ENCODE data around the gene SELENOF.
"Not testable (repeated sequence)": the region's sequence is repeated elsewhere in the genome, so short reads cannot be mapped to it uniquely, and the experiment has no call there.

SELENOF gene

DNA sequence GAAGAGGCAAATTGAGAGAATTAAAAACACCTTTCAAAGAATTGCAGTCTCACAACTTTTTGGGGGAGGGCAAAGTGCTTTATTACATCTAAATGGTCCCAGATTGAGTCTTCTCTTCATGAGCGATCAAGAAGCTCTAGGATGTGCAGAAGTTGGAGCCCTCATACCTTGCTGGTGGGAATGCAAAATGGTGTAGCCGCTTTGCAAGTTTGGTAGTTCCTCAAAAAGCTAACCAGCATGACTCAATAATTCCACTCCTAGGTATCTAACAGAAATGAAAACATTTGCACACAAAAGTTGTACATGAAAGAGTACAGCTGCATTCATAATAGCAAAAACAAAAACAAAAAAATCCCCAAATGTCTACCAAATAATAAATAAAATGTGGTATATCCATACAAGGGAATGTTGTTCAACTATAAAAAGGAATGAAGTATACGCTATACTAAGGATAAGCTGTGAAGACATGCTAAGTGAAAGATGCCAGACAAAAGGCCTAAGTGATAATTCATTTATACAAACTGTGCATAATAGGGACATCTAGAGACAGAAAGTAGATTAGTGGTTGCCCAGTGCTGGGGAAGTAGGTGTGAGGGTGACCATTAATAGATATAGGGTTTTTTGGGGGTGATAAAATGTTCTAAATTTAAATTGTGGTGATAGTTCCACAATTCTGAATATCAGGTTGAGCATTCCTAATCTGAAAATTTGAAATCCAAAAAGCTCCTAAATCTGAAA is 55.2 kb downstream of the SELENOF start:
- DNase-seq (ENCODE audit: low read depth, low spot score): no peak

DNA sequence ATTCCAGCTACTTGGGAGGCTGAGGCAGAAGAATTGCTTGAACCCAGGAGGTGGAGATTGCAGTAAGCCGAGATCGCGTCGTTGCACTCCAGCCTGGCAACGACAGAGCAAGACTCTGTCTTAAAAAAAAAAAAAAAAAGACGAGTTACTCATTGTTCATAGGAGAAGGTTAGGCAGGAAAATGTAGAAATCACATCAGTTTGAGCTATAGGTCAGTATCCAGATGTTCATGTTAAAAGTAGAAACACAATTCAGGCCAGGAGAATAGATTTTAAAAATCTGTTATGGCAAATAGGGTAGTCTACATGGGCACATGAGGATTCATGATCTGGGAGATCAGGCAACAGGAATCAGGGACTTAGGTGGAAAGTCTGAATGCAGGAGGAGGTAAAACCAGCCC is 57.7 kb downstream of the SELENOF start:
- DNase-seq (ENCODE audit: low read depth, low spot score): no peak

DNA sequence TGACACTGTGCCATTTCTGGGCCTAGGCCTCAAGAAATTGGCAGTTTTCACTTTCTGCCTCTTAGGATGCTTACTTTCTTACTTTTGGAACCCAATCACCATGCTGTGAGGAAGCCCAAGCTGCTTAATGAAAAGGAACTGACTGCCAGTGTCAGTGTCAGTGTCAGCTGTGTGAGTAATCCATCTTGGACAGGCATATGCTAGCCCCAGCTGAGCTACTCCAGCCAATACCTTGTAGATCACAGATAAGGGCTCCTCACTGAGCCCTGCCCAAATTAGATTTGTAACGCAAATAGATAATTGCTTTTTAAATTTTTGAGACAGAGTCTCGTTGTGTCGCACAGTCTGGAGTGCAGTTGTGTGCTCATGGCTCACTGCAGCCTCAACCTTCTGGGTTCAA is 59.6 kb downstream of the SELENOF start:
- no peak for DNase-seq (ENCODE audit: low read depth, low spot score)

DNA sequence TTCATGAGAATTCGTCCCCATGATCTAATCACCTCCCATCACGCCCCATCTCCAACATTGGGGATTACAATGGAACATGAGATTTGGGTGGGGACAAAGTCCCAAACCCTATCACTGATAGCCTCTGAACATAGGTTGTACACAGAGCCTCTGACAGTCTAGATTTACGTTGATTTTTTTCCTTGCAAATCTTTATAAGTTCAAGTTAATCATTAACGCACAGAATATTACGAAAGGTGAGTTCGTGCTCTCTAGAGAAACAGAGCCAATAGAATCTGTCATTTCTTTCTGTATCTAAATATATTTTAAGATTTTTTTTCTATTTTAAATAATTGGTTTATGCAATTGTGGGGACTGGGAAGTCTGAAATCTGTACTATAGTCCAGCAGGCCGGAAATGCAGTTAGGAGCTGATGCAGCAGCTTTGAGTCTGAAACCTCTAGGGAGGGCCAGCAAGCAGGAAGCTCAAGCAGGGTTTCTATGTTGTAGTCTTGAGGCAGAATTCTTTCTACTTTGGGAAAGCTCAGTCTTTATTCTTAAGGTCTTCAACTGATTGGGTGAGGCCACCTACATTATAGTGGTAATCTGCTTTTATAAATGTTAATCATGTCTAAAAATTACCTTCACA is 61.0 kb downstream of the SELENOF start:
- DNase-seq (ENCODE audit: low read depth, low spot score): no peak

DNA sequence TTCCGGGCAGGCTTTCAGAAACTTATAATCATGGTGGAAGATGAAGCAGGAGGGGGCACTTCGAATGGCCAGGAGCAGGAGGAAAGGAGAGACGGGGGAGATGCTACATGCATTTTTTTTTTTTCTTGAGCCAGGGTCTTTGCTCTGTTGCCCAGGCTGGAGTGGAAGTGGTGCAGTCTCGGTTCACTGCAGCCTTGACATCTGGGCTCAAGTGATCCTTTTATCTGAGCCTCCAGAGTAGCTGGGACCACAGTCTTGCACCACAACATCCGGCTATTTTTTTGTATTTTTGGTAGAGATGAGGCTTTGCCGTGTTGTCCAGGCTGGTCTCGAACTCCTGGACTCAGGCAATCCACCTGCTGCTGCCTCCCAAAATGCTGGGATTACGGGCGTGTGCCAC is 61.6 kb downstream of the SELENOF start:
- DNase-seq (ENCODE audit: low read depth, low spot score): no peak

DNA sequence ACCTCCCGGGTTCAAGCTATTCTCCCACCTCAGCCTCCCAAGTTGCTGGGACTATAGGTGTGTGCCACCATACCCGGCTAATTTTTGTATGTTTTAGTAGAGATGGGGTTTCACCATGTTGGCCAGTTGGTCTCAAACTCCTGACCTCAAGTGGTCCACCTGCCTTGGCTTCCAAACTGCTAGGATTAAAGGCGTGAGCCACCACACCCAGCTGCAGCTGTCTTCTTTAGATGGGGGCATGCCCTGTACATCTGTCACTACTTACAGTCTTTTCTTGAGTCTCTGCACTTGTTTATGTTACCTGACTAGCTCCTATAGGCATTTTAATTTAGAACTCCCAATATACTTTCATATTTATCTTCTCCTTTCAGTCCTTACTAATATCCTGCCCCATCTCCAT is 64.2 kb downstream of the SELENOF start:
- DNase-seq (ENCODE audit: low read depth, low spot score): no peak

DNA sequence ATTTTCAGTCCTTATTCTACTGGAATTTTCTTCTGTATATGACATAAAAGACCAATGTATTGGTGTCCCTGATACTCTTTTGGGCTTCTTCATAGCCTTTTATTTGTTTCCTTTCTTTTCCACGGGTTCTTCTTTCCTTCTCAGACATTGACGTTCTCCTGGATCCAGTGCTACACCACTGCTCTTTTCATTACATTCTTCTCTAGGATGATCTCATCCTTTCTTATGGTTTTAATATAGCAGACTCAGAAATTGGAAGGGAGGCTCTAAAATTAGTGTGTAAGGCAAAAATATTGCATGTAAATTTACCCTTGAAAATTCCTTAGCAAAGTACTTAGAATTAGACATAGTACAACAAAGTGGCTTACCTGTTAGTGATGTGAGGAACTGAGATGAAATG is 65.3 kb downstream of the SELENOF start:
- DNase-seq (ENCODE audit: low read depth, low spot score): no peak

DNA sequence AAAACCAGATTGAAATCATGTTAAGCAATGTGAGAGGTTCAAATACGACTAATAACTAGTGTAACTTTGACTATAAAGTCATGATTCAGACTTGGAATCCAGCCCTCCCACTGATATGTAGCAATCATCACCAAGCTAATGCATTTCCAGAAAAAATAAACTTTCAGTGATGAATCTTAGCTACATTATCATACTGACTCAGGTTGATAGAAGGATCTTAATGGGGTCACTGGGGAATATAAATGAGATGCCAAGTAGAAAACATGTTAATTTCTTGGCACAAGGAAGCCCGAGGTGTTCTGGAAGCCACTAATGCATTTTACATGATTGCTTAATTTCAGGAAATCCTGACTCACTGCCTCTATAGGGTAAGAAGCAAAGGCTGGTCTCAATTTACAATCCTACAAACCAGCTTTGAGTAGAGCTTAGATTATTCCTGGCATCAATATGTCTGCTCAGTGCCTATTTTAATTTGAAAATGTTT is 67.7 kb downstream of the SELENOF start:
- no peak for DNase-seq (ENCODE audit: low read depth, low spot score)

DNA sequence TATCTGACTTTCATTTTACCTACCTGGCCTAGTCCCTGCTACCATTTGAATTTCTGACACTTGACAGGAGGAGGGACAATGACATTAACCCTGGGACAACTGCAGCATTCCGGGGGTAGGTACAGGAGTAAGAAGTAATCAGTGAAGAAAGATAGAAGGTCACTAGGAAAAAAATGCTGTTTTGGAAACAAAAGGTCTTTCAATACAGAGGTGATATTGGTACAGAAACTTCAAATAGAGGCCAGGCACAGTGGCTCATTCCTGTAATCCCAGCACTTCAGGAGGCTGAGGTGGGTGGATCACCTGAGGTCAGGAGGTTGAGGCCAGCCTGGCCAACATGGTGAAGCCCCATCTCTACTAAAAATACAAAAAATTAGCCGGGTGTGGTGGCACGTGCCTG is 68.4 kb downstream of the SELENOF start:
- DNase-seq (ENCODE audit: low read depth, low spot score): no peak

DNA sequence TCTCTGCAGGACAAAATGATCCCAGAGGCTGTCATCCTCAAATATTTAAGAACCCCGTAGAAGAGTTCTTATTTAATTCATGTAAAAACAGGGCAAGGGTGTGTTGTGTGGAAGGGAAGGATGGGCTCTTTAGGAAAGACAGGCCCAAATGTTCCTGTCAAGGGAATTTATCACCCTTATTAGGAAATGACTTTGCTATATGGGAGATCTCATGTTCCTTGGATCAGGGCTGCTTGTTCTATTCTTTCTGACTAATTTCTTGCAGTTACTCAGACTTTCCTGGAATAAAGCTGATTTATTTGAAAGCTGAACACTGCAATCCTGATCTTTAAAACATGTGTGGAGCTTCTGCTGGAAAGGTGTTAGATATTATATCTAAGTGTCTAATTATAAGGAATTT is 72.8 kb downstream of the SELENOF start:
- DNase-seq (ENCODE audit: low read depth, low spot score): no peak

DNA sequence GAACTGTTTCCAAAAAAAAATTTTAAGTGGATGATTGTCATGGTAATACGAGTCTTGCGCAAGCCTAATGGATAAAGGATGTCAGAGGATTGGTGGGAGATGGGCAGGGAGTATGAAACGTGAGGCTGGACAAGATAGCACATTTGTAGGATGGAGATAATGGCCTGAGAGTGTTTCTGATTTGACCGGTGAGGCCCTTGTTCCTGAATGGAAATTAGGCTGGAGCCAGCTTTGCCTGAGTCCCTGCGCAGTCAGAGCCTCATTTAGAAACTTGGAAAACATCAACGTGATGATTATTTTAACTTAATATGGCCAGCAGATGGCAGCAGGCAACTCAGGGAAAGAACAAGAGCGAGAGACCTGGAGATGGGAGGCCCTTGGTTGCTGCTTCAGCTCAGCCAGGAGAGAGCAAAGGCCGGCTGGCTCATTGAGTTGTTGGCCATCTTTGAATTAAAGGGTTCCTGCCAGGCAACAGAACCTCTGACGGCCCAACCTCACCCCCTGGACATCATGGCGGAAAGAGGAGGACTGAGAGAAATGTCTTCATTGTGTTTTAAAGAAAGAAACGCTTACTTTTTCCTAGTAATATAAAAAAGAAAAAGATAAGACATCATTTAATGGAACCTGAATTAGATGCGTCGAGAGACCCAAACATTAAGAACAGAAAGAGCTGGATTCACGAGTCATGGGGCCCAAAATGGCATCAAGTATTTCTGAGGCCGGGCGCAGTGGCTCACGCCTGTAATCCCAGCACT is 80.3 kb downstream of the SELENOF start:
- peak; percentile 6 for DNase-seq (ENCODE audit: low read depth, low spot score)

DNA sequence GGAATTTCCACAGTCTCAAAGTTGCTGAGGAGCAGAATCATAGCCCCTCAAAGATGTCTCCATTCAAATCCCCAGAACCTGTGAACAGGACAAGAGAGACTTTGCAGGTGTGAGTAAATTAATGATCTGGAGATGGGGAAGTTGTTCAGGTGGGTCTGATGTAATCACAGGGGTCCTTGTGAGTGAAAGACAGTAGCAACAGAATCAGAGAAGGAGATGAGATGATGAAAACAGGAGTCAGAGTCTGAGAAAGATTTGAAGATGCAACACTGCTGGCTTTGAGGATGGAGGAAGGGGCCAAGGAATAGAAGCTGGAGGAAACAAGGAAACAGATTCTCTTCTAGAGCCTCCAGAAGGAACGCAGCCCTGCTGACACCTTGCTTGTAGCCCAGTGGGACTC is 81.5 kb downstream of the SELENOF start:
- no peak for DNase-seq (ENCODE audit: low read depth, low spot score)

DNA sequence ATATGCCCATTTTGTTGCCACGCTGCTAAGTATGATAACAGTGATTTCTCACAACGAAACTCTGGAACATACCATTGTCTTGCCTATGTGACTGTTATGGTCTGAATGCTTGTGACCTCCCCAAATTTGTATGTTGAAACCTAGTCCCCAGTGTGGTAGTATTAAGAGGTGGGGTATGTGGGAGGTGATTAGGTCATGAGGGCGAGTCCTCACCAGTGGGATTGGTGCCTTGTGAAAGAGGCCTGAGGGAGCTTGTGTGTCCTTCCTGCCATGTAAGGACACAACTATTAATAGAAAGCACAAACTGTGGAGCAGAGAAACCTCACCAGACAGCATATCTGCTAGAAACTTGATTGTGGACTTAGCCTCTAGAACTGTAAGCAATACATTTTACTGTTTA is 84.6 kb downstream of the SELENOF start:
- DNase-seq (ENCODE audit: low read depth, low spot score): no peak

DNA sequence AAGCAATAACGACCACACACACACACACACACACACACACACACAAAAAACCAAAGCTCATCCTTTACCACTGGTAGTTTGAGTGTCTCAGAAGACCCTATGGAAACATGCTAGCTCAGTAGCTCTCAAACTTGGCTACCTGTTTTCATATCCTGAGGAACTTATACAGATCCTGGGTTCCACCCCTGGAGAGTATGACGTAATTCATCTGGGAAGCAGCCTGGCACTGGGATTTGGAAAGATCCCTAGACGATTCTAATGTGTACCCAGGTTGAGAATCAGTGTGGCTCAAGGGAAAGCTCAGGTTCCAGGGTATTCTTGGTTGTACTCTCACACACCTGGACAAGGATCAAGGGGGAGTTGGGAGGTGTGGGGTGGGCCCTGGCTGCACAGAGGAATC is 85.9 kb downstream of the SELENOF start:
- DNase-seq (ENCODE audit: low read depth, low spot score): no peak

DNA sequence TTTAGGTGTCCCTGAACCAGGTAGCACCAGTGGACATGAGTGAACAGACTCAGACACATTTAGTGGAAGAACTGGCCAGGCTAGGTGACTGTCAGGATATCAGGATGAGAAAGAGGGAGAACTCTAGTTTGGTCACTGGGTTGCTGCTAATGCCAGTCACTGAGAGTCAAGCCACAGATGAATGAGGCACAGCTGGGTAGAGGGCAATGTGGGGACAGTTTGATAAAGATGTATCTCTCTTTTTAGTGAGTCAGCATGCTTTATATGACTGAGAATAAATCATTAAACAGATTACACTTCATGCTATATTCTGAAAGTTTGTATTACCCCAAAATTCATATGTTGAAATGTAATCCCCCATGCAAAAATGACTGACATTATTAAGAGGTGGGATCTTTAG is 87.1 kb downstream of the SELENOF start:
- DNase-seq (ENCODE audit: low read depth, low spot score): no peak

DNA sequence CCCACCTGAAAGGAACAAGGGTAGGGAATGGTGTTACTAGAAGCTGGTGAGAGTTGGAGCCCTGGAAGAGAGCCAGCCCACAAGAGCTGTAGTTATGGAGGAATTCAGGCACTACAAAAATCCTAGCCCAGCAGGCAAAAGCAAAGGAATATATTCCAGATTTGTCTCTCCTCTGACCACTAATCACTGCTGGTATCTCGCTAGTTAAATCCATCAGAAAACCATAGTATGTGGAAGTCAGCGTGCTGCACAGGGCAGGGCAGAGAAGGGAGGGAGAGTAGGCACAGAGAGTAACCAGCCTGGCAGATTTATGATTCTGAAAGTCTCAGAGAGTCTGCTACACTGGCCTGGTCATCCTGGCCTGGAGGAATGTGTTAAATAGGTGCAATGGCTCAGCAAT is 88.6 kb downstream of the SELENOF start:
- DNase-seq (ENCODE audit: low read depth, low spot score): no peak

DNA sequence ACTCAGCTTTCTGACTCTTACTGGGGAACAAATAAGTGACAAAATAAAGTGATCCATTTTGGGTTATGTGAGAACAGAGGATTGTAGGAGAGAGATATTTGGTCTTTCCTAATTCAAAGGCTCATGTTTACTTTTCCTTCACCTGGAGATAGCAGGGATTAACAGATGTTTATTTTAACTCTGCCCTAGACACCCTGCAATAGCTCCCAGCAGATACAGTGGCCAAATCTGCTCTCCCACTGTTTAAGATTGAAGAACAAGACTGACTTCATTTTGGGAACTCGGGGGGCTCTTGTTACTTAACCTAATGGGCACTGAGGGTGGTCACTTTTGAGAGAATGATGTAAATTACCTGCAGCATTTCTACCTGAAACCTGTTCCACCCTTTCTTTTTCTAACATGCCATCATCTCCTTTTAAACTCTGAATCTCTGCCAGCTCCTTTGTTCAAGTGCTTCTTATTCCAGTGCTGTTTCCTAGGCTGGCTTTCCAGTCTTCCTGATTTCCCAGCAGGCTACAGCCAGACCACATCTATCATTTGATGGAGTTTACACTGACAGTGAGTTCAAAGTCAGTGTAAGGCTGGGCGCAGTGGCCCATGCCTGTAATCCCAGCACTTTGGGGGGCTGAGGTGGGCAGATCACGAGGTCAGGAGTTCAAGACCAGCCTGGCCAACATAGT is 90.0 kb downstream of the SELENOF start:
- DNase-seq (ENCODE audit: low read depth, low spot score): no peak

DNA sequence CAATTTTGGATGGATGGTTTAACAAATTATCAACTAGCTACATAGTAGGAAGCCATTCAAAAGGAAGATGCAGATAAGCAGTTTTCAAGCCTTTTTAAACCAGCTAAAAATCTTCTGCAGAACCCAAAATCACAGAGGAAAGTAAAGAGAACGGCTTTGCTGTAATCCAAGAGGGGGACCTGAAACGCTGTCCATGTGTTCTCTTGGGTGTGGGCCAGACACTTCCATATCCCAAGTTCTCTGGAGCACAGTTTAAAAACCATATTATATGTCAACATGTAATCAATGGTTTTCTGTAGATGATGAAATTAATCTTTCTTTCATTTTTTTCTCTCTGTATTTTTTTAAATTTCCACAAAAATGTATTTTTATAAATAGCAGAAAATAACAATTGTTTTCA is 90.5 kb downstream of the SELENOF start:
- no peak for DNase-seq (ENCODE audit: low read depth, low spot score)

DNA sequence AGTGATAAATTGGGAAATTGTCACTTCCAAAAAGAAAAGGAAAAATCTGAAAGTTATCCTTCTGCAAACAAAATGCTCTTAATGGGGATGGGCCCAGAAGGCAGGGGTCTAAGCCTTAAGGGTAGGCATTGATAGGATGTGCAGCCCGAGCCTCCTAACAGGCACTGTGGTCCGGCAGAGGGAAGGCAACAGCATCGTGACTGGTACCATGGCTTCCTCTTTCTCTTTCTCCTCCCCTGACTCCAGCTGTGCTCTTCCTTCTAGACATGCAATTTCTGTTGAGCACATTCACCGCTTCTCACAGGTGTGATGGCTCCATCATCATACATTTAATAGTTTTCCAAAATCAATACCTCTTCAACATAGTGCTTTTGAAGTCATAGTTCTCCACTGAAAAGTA is 91.5 kb downstream of the SELENOF start:
- DNase-seq (ENCODE audit: low read depth, low spot score): no peak

DNA sequence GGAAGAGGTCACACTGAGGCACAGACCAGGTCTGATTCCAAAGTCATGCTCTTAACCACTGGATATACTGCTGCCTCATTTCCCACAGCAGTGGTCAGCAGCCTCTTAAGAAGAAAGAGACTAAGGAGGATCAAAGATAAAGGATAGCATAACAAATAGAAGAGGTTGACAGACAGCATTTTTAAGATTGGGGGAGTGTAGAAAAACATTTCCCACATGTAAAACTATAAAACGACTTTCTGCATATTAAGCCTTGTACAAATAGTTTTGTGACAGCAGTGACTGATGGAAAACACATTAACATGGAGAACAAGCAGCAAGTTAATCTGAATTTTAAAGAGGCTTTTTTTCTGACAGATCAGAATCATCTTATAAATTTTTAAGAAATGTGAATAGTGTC is 92.0 kb downstream of the SELENOF start:
- no peak for DNase-seq (ENCODE audit: low read depth, low spot score)

DNA sequence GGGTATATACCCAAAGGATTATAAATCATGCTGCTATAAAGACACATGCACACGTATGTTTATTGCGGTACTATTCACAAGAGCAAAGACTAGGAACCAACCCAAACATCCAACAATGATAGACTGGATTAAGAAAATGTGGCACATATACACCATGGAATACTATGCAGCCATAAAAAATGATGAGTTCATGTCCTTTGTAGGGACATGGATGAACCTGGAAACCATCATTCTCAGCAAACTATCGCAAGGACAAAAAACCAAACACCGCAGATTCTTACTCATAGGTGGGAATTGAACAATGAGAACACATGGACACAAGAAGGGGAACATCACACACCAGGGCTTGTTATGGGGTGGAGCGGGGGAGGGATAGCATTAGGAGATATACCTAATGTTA is 94.0 kb downstream of the SELENOF start:
- not testable (repeated sequence) for DNase-seq (ENCODE audit: low read depth, low spot score)

DNA sequence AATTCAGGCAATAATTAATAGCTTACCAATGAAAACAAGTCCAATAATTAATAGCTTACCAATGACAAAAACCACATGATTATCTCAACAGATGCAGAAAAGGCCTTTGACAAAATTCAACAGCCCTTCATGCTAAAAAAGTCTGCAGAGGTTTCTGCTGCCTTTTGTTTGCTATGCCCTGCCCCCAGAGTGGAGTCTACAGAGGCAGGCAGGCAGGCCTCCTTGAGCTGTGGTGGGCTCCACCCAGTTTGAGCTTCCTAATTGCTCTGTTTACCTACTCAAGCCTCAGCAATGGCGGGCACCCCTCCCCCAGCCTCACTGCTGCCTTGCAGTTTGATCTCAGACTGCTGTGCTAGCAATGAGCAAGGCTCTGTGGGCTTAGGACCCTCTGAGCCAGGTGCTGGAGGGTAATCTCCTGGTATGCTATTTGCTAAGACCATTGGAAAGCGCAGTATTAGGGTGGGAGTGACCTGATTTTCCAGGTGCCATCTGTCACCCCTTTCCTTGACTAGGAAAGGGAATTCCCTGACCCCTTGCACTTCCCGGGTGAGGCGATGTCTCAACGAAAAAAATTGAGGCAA is 96.6 kb downstream of the SELENOF start:
- DNase-seq (ENCODE audit: low read depth, low spot score): not testable (repeated sequence)

All from activated naive CD8-positive, alpha-beta T cell treated with anti-CD3 and anti-CD28 coated beads, Interleukin-2, amount 50 U/mL, for 16 hours (primary cell).